Hematopoietic multipotent progenitor cell treated with erythropoietin and hydrocortisone succinate and interleukin-3 and kit ligand, for 8 days (in vitro differentiated cells): ENCODE measurements around the gene KCNC3.
"Not testable (repeated sequence)": the region's sequence is repeated elsewhere in the genome, so short reads cannot be mapped to it uniquely, and the experiment has no call there.

Experiments used
- DNase-seq: peaks from one replicate; pipeline ENCODE4 v3.0.0-alpha.2; 2015

KCNC3 gene

DNA sequence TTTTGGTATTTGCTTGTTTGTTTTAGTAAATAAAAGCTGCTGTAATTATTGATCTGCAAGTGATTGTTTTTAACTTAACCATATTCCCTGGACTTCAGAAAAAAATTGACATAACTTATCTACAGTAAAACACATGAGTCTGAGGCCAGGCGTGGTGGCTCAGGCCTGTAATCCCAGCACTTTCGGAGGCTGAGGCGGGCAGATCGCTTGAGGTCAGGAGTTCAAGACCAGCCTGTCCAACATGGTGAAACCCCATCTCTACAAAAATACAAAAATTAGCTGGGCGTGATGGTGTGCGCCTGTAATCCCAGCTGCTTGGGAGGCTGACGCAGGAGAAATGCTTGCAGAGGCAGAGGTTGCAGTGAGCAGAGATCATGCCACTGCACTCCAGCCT lies 24.3 kb upstream of the KCNC3 start:
- DNase-seq, result not testable (repeated sequence)

DNA sequence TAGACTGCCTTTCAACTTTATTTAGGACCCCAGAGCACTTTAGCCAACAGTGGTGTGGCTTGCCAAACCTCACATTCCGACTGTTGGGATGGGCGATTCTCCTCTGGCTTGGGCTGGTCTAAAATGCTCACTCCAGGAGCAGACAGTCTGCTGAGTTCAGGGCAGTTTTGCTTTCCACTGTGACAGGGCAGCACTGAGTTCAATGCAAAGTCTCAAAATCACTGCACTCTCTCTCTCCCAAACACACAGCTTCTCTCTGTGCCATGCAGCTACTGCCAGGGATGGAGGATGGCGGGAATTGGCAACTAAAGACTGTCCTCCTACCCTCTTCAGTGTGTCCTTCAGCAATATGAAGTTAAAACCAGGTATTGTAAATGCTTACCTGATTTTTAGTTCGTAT lies 23.1 kb upstream of the KCNC3 start:
- DNase-seq, result no peak

- no peak for DNase-seq
Observed at GRCh38 chr19:50349277-50350057, 20.3 kb upstream of the KCNC3 start.

DNA sequence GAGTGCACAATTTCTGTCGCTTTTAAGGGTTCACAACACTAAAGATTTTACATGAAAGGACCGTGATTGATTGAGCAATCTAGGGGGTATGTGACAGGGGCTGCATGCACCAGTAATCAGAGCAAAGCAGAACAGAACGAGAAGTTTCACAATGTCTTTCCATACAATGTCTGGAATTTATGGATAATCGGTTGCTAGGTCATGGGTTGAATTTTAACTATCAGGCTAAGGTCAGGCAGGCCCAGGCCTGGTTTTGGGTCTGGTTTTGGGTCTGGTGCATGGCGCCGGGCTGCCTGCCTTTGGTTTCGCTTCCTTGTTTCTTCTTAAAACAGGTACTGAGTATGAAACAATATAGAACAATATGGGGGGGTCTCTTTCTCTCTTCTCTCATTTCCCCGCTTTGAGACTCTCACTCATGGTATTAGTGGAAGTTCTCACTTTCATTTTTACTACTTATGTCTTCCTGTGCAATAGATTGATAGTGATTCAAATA lies 18.0 kb upstream of the KCNC3 start:
- not testable (repeated sequence) for DNase-seq

DNA sequence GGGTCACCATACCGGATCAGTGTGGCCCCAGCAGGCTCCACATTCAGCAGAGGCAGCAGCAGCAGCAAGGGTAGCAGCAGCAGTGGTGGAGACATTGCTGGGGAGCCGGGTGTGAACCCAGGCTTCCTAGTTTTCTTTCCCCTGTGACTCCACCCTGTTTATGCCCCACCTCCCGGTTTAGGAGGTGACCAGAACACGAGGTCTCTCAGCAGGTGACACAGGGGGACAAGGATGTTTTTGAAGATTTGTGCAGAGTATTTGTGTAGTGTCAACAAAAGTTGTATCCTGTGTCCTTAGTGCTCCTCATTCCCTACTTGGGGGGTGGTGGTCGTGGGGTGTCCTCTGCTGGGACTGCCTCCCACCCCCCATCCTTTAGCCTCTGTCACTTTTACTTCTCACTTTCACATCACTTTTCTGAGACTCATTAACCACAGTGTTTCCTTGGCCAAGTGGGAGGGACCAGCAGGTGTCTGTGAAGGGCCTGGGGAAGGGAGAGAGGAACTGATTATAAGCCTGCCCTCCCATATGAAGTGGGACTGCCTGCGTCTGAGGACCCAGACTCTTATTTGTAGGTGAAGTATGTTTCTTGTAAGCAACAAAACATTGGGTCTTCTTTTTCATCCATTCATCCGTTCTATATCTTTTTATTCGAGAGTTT lies 15.6 kb upstream of the KCNC3 start:
- DNase-seq, result no peak

GRCh38 chr19:50341091-50341564 lies 12.0 kb upstream of the KCNC3 start:
- no peak for DNase-seq

DNA sequence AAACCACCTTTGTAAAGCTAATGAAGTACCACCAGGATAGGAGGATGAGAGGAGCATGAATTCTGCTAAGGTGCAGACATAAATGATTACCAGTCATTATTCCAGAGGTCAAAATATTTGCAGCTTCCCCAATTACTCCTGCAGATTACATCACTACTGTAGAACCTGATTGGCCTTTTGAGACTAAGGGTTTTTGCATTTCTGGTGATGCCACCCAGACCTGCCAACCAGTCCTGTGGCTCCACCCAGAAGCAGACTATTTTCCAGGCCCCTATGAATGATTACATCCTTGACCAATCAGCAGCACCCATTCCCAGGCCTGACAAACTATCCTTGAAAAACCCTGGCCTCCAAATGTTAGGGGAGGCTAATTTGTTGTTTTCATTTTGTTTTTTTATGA lies 11.2 kb upstream of the KCNC3 start:
- DNase-seq, result no peak

GRCh38 chr19:50337031-50337430 lies 7.9 kb upstream of the KCNC3 start:
- DNase-seq, result not testable (repeated sequence)

DNA sequence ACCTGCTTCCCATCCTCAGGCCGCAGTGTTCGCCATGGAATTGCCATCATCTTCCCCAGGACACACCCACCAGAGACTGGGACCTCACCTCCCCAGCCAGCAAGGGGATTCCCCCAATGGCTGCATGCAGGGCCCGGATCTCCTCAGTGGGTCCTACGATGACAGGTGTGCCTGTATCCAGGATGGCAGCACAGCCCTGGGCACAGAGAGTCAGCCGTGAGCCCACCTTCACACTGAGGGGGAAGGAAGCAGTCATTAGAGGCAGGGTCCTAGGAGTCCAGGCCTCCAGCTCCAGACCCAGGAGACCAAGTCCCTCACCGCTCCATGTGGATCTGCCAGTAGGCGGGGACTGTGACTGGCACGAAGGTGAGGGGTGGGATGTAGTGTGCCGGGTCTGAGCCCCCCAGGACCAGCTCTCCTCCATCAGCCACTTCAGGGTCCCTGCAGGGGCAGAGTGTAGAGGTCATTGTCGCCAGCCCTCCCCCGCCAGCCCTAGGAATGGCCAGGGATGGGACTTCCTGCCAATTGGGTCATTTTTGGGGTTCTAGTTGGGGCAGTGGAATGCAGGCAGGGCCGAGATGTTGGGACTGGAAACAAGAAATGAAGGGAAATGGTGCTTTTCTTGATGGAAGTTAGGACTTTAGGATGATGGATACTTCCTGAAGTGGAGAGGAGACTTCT lies 5.7 kb upstream of the KCNC3 start:
- no peak for DNase-seq

DNA sequence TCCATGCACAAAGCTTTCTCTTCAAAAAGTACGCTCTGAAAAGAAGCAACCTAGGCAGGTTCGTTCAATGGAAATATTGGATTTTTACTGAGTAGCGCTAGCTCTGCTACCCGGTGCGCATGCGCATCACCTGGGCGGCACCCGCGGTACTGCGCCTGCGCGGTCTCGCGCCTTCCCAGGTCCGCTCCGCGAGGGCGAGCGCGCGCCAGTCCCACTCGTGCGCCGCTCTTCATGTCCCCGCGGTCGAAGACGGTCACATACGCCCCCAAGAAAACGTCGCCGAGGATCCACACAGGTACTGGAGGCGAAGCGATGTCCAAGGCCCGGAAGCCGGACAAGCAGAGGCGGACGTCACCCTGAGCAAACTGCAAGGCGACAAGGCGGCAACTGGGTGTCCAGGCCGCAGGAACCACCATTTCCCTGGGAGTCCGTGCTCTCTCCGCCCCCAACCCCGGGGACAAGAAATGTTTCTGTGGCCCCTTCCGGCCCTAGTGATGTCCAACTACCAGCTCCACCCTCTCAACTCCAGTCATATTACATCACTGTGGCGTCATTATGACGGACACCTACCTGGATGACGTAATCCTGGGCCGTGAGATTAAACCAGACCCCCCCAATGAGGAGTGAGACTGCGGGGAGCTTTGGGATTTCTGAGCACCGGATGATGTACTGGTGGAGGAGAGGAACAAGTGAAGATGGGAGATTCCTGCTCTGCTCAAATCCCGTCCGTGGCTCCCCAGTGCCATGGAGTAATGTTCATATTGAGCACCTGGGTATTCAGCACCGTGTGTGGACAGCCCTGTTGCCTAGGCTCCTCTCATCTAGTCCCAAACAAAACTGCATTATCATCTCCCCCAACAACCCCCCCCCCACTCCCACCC lies 4.8 kb upstream of the KCNC3 start:
- no peak for DNase-seq

DNA sequence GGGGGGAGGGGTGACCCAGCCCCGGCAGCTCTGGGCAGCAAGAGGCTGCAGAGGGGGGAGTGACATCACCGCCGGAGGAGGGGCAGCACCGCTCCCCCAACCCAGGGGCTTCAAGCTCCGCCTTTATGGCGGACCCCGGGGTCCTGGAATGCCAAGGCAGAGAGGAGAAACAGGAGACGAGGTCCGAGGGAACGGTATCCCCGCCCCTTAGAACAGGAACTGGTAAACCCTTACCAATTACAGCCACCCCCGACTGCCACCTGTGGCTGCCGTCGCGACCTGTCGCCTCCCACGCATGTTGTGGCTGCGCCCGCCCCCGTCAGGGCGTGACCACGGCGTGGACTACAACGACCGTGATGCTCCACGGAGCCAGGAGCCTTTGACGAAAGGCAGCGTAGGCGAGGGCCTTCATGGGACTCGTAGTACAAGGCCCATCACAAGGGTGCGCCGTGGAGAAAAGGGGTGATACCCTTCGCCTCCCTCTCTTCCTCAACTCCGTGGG lies 4.1 kb upstream of the KCNC3 start:
- DNase-seq, result peak; percentile 77

GRCh38 chr19:50332244-50333038 lies 3.3 kb upstream of the KCNC3 start:
- DNase-seq, result no peak

- no peak for DNase-seq
Observed at GRCh38 chr19:50331994-50332243, 2.7 kb upstream of the KCNC3 start.

DNA sequence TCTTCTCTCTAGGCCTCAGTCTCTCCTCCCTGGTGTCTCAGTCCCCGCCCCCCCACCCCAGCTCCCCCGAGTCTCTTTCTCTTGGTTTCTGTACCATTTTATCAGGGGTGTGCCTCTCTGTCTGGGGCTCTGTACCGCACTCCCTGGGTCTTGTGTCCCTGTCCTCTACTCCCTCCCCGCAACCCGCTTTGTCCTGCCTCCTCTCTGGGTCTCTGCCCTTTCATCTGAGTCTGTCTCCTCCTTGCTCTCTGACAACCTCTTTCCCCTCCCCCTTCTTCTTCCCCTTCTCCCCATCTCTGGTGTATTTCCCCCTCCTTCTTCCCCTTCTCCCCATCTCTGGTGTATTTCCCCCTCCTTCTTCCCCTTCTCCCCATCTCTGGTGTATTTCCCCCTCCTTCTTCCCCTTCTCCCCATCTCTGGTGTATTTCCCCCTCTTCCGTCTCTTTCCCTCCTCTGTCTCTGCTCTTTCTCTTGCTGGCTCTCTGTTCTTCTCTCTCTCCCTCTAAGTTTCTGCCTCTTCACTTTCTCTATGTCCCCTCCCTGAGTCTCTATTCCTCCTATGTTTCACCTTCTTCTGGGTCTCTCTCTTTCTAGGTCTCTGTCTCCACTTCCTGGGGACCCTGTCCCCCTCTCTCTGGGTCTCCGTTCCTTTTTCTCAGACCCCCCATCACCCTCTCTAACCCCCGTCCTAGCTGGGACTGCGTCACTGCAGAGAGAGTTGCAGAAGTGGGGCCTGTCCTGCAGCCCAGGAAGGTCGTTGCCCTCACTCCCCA lies 2.2 kb upstream of the KCNC3 start:
- DNase-seq, result no peak

DNA sequence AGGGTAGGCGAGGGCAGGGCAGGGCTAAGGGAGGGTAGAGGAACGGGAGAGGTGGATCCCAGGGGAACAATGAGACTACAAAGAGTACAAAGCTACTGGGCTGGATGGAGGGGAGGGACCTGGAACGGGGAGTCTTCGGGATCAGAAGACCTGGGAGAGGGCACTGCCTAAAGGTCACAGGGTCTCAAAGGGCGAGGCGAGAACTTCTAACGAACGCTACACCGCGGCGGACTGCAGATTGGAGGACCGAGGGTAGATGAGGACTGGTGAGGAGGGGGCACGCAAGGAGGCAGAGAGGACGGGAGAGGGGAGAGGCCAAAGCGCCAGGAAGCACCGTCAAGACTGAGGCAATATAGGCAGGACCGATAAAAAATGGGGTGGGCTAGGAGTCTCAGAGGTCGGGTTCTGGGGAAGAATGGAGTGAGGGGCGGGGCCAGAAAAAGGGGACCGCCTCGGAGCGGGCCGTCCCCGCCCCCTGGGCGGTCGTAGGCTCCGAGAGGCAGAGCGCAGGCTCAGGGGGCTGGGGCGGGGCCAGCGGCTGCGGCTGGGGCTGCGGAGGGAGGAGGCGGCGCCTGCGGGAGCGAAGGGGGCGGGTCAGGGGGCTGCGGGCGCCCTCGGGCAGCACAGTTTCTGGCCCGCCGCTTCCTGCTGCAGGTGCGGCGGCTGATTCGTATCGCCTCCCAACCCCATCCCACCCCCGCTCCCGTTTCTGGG lies 1.3 kb upstream of the KCNC3 start:
- DNase-seq, result peak; percentile 41

DNA sequence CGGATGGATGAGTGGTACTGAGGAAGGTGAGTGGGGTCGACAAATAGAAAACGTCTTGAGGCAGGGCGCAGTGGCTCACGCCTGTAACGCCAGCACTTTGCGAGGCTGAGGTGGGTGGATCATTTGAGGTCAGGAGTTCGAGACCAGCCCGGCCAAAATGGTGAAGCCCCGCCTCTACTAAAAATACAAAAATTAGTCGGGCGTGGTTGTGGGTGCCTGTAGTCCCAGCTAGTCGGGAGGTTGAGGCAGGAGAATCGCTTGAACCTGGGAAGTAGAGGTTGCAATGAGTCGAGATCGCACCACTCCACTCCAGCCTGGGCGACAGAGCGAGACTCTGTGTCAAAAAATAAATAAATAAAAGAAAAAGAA lies 733 bp upstream of the KCNC3 start:
- DNase-seq, result not testable (repeated sequence)

DNA sequence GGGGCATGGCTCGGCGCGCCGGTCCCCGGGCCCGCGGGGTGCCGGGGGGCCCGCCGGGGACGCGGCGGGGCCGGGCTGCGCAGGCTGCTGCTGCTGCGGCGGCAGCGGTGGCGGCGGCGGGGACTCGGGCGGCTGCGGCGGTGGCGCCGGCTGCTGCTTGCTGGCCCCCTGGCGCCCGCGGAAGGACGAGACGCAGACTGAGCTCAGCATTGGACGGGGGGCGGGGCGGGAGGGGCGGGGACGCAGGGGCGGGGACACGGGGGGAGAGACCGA lies 368 bp downstream of the KCNC3 start:
- DNase-seq, result no peak

DNA sequence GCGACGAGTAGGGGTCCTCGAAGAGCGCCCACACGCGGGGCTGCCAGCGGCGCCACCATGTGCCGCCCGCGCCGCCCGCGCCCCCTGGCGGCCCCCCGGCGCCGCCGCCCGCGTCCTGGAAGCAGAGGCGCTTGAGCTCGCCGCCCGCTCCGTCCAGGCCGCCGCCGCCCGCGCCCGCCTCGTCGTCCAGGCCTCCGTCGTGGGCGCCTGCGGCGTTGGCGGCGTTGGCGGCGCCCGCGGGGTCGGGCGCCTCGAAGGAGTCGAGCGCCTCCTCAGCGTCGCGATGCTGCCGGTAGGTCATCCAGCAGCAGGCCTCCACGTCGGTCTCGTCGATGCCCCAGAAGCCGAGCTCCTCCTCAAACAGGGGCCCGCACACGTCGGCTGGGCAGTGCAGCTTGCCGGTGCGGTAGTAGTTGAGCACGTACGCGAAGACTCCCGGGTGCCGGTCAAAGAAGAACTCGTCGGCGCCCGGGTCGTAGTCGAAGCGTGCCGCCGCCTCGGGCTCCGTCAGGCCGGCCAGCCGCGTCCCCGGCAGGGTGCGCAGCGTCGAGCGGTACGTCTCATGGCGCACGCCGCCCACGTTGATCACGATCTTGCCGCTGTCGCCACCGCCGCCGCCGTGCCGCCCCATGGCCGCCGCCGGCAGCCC lies 829 bp downstream of the KCNC3 start:
- DNase-seq, result no peak

DNA sequence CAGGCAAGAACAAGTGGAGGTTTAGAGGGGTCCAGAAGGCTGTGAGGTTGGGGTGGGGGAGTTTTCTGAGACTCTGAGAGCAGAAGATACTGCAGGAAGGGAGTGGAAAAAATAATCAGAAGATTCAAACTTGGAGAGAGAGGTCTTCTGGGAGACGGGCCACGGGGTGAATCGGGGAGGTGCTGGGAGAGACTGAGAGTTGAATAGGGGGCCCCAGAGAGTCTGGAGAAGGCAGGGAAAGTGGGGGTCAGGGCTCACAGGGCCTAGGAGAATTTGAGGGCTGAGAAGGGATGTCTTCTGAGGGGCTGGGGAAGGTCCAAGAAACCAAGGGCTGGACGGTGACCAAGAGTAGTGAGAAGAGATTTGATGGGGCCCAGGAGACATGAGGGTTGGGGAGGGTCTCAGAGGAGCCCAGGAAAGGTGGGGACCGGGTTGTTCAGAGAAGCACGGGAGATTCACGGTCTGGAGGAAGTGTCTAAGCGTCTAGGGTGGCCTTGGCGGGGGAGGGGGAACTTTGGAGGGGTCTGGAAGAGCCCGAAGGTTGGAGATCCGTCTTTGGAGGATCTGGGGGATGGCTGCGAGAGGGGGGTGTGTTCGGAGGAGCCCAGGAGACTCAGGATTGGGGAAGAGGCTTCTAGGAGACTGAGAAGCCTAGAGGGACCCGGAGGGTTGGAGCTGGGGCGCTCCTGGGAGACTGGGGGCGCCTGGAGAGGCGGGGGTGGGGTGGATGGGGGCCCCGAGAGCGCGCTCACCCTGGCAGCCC lies 1.5 kb downstream of the KCNC3 start:
- no peak for DNase-seq
